H4 (cell line): ENCODE results near the gene ZFP28. TPM values are rescaled to one million over a fixed set of nuclear protein-coding genes. Genes with fewer than 3 reads are reported as not detected.

Experiments
- DNase-seq: peaks from one replicate; pipeline ENCODE4 v3.0.0-alpha.2; 2015; ENCODE audit warnings: low spot score
- total RNA-seq: library from RNA; depleted of rRNA; stranded (reverse); fragments of >200 nt; shearing (Covaris generic); gene quantifications from 2 replicates; pipeline ENCODE4 v1.2.3, GENCODE V29; 2014; rRNA removed

Gene ZFP28
- total RNA-seq, 1 experiment from 2014 or later: 3.9 TPM

DNA sequence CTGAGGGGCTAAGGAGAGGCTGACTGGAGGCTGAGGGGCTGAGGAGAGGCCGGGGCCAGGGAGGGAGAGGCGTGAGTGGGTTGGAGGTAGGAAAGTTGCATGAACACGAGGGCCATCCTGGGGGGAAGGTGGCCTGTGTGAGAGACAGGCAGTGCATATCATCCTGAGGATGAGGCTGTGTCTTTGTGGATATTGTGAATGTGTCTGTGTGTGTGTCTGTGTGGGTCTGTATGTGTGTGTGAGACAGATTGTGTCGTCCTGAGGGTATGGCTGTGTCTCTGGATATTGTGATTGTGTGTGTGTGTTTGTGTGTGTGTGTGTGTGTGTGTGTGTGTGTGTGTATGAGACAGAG lies 56.8 kb downstream of the ZFP28 start:
- no peak for DNase-seq

DNA sequence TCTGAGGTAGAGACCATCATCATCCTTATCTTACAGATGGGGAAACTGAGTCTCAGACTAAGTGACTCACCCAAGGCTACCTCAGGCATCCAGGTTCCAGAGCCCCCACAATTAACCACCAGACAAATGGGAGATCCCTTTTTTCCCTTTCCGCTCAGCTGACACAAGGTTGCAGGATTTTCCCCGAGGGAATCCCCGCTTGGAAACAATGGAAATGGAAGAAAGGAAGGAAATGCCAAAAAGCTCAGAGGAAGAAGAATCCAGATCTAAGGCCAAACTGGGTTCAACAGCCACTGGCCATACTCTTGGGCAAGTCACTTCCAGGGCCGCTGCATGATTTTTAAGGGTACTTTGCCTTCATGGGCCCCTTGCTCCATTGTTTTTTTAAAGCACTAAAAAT lies 57.9 kb downstream of the ZFP28 start:
- no peak for DNase-seq

DNA sequence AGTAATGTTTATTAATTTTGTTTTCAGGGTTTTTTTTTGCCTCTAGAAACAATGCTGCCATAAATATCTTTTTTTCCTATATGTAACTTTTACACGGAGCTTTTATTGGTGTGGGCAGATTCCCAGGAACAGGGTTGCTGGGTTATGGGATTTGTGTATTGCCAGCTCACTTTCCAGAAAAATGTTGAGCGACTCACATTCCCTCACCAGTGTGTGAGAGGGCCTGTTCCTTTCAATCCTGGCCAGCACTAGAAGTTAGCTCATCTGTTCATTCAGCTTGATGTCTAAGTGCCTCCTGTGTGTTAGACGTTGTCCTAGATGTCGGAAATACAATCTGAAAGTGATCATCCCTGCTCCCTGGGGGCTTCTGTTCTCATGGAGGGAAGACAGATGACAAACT lies 58.9 kb downstream of the ZFP28 start:
- DNase-seq: no peak

DNA sequence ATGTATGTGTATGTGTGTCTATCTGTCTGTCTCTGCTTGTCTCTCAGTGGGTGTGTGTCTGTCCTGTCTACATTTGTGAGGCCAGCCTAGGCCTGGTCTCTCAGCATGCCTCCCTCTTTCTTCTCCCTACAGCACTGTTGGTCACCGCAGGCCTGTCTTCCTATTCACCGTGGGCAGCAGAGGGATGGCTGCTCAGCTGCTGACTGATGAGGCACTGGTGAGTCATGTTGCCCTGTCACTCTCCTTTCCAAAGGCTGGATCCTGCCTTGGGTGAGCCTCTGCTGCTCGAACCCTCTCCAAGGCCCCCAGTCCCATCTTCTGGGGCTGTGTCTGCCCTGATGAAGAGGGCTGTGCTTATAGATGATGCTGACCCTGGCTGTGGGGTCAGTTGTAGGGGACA lies 62.6 kb downstream of the ZFP28 start:
- no peak for DNase-seq

DNA sequence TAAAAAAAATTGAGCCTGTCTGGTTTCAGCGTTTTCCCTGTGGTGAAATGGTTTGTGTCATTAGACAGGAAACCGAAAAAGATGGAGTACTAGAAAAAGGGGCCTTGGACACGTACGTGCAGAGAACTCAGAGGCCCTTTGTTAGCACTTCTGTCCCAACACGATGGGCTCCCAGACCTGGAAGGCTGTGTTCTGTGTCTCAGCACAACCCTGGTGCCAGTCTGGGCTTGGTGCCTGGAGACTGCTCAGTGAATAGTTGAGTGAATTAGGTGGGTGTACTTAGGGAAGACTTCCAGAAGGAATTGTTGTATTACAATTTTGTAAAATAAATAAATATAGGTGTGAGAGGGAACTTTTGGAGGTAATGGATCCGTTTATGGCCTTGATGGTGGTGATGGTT lies 65.1 kb downstream of the ZFP28 start:
- DNase-seq: no peak

Other genes starting within 250 kb of the ZFP28 start
- gene ZSCAN5A, start 224.1 kb upstream of the ZFP28 start, total RNA-seq: 7.0 and 12.7 TPM in 2 replicates
- 6.8 and 8.8 TPM in 2 replicates for gene ZNF582, start 145.4 kb upstream of the ZFP28 start, total RNA-seq
- gene ZNF583, start 134.6 kb upstream of the ZFP28 start, total RNA-seq: 10.6 and 12.4 TPM in 2 replicates
- gene ZNF667, start 61.6 kb upstream of the ZFP28 start, total RNA-seq: 2.9 and 6.4 TPM in 2 replicates
- 1.4 and 1.6 TPM in 2 replicates for gene ZNF471, start 31.1 kb upstream of the ZFP28 start, total RNA-seq
- gene ZNF470, start 28.5 kb downstream of the ZFP28 start, total RNA-seq: 0.68 and 1.6 TPM in 2 replicates
- gene ZNF71, start 56.4 kb downstream of the ZFP28 start, total RNA-seq: 11.5 and 13.2 TPM in 2 replicates
- gene SMIM17, start 104.2 kb downstream of the ZFP28 start, total RNA-seq: not detected in 2 replicates
- 0.04 TPM in 1 of 2 replicates, not detected in the other for gene ZNF835, start 132.8 kb downstream of the ZFP28 start, total RNA-seq